HepG2 (cell line): ENCODE results near the gene GJD3. TPM values are rescaled to one million over a fixed set of nuclear protein-coding genes. Genes with fewer than 3 reads are reported as not detected.

ENCODE experiments used
- ATAC-seq: fragments of 200-7000 bp; cut with Tn5 transposase; 3 replicates; pipeline ENCODE4 v1.9.1; 2020; ENCODE audit warnings: mild to moderate bottlenecking, moderate library complexity
- BruUV-seq: library from RNA; stranded (reverse); fragments of 400-500 nt; replicated peaks from 2 replicates; lab custom pipeline; 2021; lab: Mats Ljungman, UMichigan
- CTCF ChIA-PET: fragments of 300-600 bp; formaldehyde crosslinking; extraction: SDS; loops from one replicate; lab custom pipeline; 2021; ENCODE audit warnings: low total read pairs, inconsistent platforms, low intra/inter-chr PET ratio; lab: Yijun Ruan, JAX
- POLR2A ChIA-PET: fragments of 350-600 bp; sonication (Branson Sonifier 250); formaldehyde crosslinking; loops from one replicate; lab custom pipeline; 2020; ENCODE audit warnings: antibody characterized with exemption, inconsistent platforms; lab: Yijun Ruan, JAX
- DNase-seq: peaks from one replicate; pipeline ENCODE4 v3.0.0-alpha.2; 2015; ENCODE audit warnings: low spot score
- FAIRE-seq: peaks from 3 replicates; lab custom pipeline; 2011; peaks lifted over from hg19 to GRCh38; lab: Jason Lieb, UNC
- H2AFZ ChIP-seq: one replicate; pipeline ENCODE4 v1.6.1; 2011; ENCODE audit warnings: low read length, inconsistent platforms
- H3K27ac ChIP-seq: fragments of 300-600 bp; 3 replicates; pipeline ENCODE4 v1.8.0; 2011; ENCODE audit warnings: mixed run types, mild to moderate bottlenecking, mixed read lengths, low read length, inconsistent platforms; ENCODE audit not compliant: insufficient read depth; ENCODE audit errors: extremely low read length
- H3K27me3 ChIP-seq, 2 experiments: fragments of 200-600 bp in 1 of 2; 2 replicates in 1 of 2; 3 replicates in 1 of 2; pipeline versions ENCODE4 v1.6.0 to v1.8.0; 2011; ENCODE audit warnings: low read length in 2 of 2, mild to moderate bottlenecking in 2 of 2, moderate library complexity in 2 of 2, inconsistent platforms in 1 of 2; ENCODE audit not compliant: insufficient read depth in 2 of 2, control insufficient read depth in 1 of 2
- H3K36me3 ChIP-seq, 2 experiments: fragments of 200-600 bp in 1 of 2; replicated peaks in 1 of 2; 2 replicates in 1 of 2; 3 replicates in 1 of 2; pipeline versions ENCODE4 v1.5.1 to v1.8.0; 2011; ENCODE audit warnings: low read length in 2 of 2, inconsistent platforms in 1 of 2; ENCODE audit not compliant: insufficient read depth in 2 of 2, control insufficient read depth in 1 of 2
- H3K4me1 ChIP-seq: 2 replicates; pipeline ENCODE4 v1.5.1; 2012; ENCODE audit warnings: low read length, inconsistent platforms; ENCODE audit not compliant: insufficient read depth
- H3K4me2 ChIP-seq: 2 replicates; pipeline ENCODE4 v1.6.0; 2011; ENCODE audit warnings: low read depth, low read length, inconsistent platforms
- H3K4me3 ChIP-seq, 3 experiments: fragments of 200-600 bp in 1 of 3; sonication (generic), shearing (Covaris generic) in 1 of 3; replicated peaks in 1 of 3; 2 replicates each; pipeline ENCODE4 v1.5.1; 2011 to 2016; ENCODE audit warnings: low read length in 3 of 3, inconsistent platforms in 2 of 3, low read depth in 2 of 3, mild to moderate bottlenecking in 2 of 3, control low read depth in 1 of 3, mixed read lengths in 1 of 3; ENCODE audit not compliant: insufficient read depth in 1 of 3
- H3K79me2 ChIP-seq: one replicate; pipeline ENCODE4 v1.6.1; 2011; ENCODE audit warnings: low read length, inconsistent platforms; ENCODE audit not compliant: insufficient read depth
- H3K9ac ChIP-seq: 2 replicates; pipeline ENCODE4 v1.6.0; 2011; ENCODE audit warnings: mild to moderate bottlenecking, low read depth, low read length, inconsistent platforms; ENCODE audit not compliant: insufficient read depth
- H3K9me3 ChIP-seq: 2 replicates; pipeline ENCODE4 v1.5.1; 2012; ENCODE audit warnings: mild to moderate bottlenecking, low read length
- H4K20me1 ChIP-seq: 2 replicates; pipeline ENCODE4 v1.6.0; 2011; ENCODE audit warnings: inconsistent platforms, mild to moderate bottlenecking, low read length, moderate library complexity; ENCODE audit not compliant: insufficient read depth
- ETV6 ChIP-seq: sonication (generic); formaldehyde crosslinking; conservative IDR thresholded peaks from 2 replicates; pipeline ENCODE4 v1.4.0; 2020; ENCODE audit warnings: missing genetic modification reagents
- FOXK2 ChIP-seq: fragments of 450-650 bp; IDR thresholded peaks from 2 replicates; pipeline ENCODE4 v1.6.1; 2016
- FOXP1 ChIP-seq, 2 experiments: fragments of 450-650 bp in 1 of 2; IDR thresholded peaks; 2 replicates each; pipeline ENCODE4 v1.6.1; 2017 to 2018; ENCODE audit warnings: antibody characterized with exemption in 1 of 2
- HNF1B ChIP-seq: sonication (generic); formaldehyde crosslinking; IDR thresholded peaks from 2 replicates; pipeline ENCODE4 v1.5.1; 2020; ENCODE audit warnings: mild to moderate bottlenecking, moderate library complexity, missing genetic modification reagents
- IKZF5 ChIP-seq: IDR thresholded peaks from 2 replicates; pipeline ENCODE4 v1.6.1; 2018; ENCODE audit warnings: missing genetic modification reagents, mild to moderate bottlenecking, missing compliant biosample characterization
- LCORL ChIP-seq, 2 experiments: fragments of 450-650 bp in 1 of 2; sonication (generic) in 1 of 2; formaldehyde crosslinking in 1 of 2; IDR thresholded peaks; 2 replicates each; pipeline versions ENCODE4 v1.5.0 to v1.6.1; 2017 to 2020; ENCODE audit warnings: antibody characterized with exemption in 1 of 2, missing genetic modification reagents in 1 of 2
- NCOA5 ChIP-seq: sonication (generic); formaldehyde crosslinking; IDR thresholded peaks from 2 replicates; pipeline ENCODE4 v1.4.0; 2020; ENCODE audit warnings: missing genetic modification reagents
- PHF21A ChIP-seq: sonication (generic); formaldehyde crosslinking; IDR thresholded peaks from 2 replicates; pipeline ENCODE4 v1.5.0; 2020; ENCODE audit warnings: mild to moderate bottlenecking, missing genetic modification reagents
- RORA ChIP-seq: sonication (generic); formaldehyde crosslinking; IDR thresholded peaks from 2 replicates; pipeline ENCODE4 v1.5.0; 2020; ENCODE audit warnings: mild to moderate bottlenecking, missing genetic modification reagents, moderate library complexity
- SMC3 ChIP-seq: IDR thresholded peaks from 2 replicates; pipeline ENCODE4 v1.6.1; 2011; ENCODE audit warnings: low read length, improper control_type of control experiment
- SP1 ChIP-seq, 2 experiments: fragments of 450-650 bp in 1 of 2; sonication (generic) in 1 of 2; formaldehyde crosslinking in 1 of 2; IDR thresholded peaks; 2 replicates each; pipeline versions ENCODE4 v1.4.0 to v1.6.1; 2016 to 2020; ENCODE audit warnings: missing genetic modification reagents in 1 of 2
- STAG1 ChIP-seq: sonication (generic); formaldehyde crosslinking; IDR thresholded peaks from 2 replicates; pipeline ENCODE4 v1.4.0; 2020; ENCODE audit warnings: missing genetic modification reagents
- TMF1 ChIP-seq: sonication (generic); formaldehyde crosslinking; IDR thresholded peaks from 2 replicates; pipeline ENCODE4 v1.8.1; 2022; ENCODE audit warnings: low read depth, missing genetic modification reagents
- ZNF264 ChIP-seq: sonication (generic); formaldehyde crosslinking; IDR thresholded peaks from 2 replicates; pipeline ENCODE4 v1.4.0; 2020; ENCODE audit warnings: missing genetic modification reagents
- ZNF296 ChIP-seq: sonication (generic); formaldehyde crosslinking; conservative IDR thresholded peaks from 2 replicates; pipeline ENCODE4 v1.5.0; 2020; ENCODE audit warnings: mild to moderate bottlenecking, missing genetic modification reagents
- ZNF639 ChIP-seq: conservative IDR thresholded peaks from 2 replicates; pipeline ENCODE4 v1.6.1; 2018; ENCODE audit warnings: missing genetic modification reagents
- ZNF766 ChIP-seq: sonication (generic); formaldehyde crosslinking; IDR thresholded peaks from 2 replicates; pipeline ENCODE4 v1.5.0; 2020; ENCODE audit warnings: missing genetic modification reagents, borderline replicate concordance
- ZNF850 ChIP-seq: sonication (generic); formaldehyde crosslinking; conservative IDR thresholded peaks from 2 replicates; pipeline ENCODE4 v1.9.0; 2021; ENCODE audit warnings: mild to moderate bottlenecking, missing genetic modification reagents
- WGBS: methylation state at CpG from one replicate; pipeline ENCODE4 v1.1.6; 2017; ENCODE audit warnings: low lambda C conversion rate; 5-methylcytosine and 5-hydroxymethylcytosine counted together
- in situ Hi-C: cut with HindIII; loops from 2 replicates; pipeline ENCODE4 v1.10.0; 2017; ENCODE audit warnings: low pct_unique_long_range_greater_than_20kb; ENCODE audit not compliant: extremely low pct_ligation_motif_present
- intact Hi-C: fragments of 100-400 bp; cut with micrococcal nuclease; formaldehyde crosslinking; loops from one replicate; pipeline ENCODE4 v1.10.0; 2022; ENCODE audit not compliant: unreplicated experiment
- polyA plus RNA-seq, 8 experiments: library from polyadenylated mRNA; depleted of rRNA in 3 of 8; stranded (reverse) in 7 of 8; unstranded in 1 of 8; fragments of >200 nt; fragmentation: Illumina TruSeq in 4 of 8; extraction: Trizol in 4 of 8; gene quantifications; 2 replicates each; pipeline versions ENCODE4 v1.2.1 to v1.2.3, GENCODE V29; 2011 to 2016; ENCODE audit warnings: low read depth in 4 of 8, missing spikeins in 1 of 8, mixed read lengths in 1 of 8; ENCODE audit not compliant: insufficient read depth in 1 of 8
- total RNA-seq, 5 experiments: library from RNA; depleted of rRNA; stranded (reverse); fragments of >200 nt; fragmentation: Illumina TruSeq; extraction: Trizol; gene quantifications; 2 replicates each; pipeline ENCODE4 v1.2.3, GENCODE V29; 2016; ENCODE audit warnings: low read depth in 1 of 5

The GJD3 gene
- total and polyA plus RNA-seq, 2 of the 13 experiments (the other 11 are each of a cell fraction or from before 2014, with no cell fraction given), result not detected

GRCh38 chr17:40346765-40347158 is 17.8 kb downstream of the GJD3 start (continued):
- no peak for TF ChIP-seq RORA (CRISPR knock-in tag)

GRCh38 chr17:40345994-40346764 is 18.4 kb downstream of the GJD3 start:
- ATAC-seq (peak; percentile 7), FAIRE-seq (no peak), DNase-seq (no peak)
- Histone ChIP-seq H2AFZ (no peak overlapping the region), H3K27ac (peak overlapping the region; percentile 81), H3K79me2 (peaks cover 35% of the 10 kb centered on the region), H3K4me2 (peak overlapping the region; percentile 94), H3K4me1 (peaks cover 63% of the 10 kb centered on the region), H4K20me1 (peaks cover 10% of the 10 kb centered on the region; the same call in 1 of the 2 replicates), H3K9me3 (no peaks in the 10 kb centered on the region), H3K27me3 (no peaks in the 10 kb centered on the region), H3K9ac (peak overlapping the region; percentile 76), H3K4me3 (peak overlapping the region; percentile 79 to 88 (median 84); a peak in 5 of 6 replicates), H3K36me3 (peaks cover 19 to 25% of the 10 kb centered on the region in 2 experiments)
- in situ Hi-C loops (no loop called here), intact Hi-C loops (loop anchor here (2.0 kb wide), 1 partner anchor 29 kb away; no protein-coding TSS in a partner anchor)
- BruUV-seq, result no TSS peak
- 40% methylated on average over 11 of the region's 11 CpGs for WGBS
- POLR2A ChIA-PET, result interaction anchor here (0.6 to 6.6 kb wide), 22 partner anchors 7 to 1342 kb away, joined by 3 to 48 read pairs (median 4); partner anchors contain the start of genes CASC3, EIF1, RARA and TOP2A
- CTCF ChIA-PET, result interaction anchor here (1.9 kb wide), 1 partner anchor 43 kb away, joined by 5 read pairs; no protein-coding TSS in a partner anchor
- TF ChIP-seq SP1 (IDR thresholded peaks at IDR 0.05), result 0 out of 2 replicates have a peak, but pooled peaks have one; percentile 33
- TF ChIP-seq SP1 (CRISPR knock-in tag; IDR thresholded peaks at IDR 0.05), result no peak
- 0 out of 2 replicates have a peak, but pooled peaks have one; percentile 44 for TF ChIP-seq TMF1 (CRISPR knock-in tag)
- no peak for TF ChIP-seq ZNF296 (CRISPR knock-in tag)
- TF ChIP-seq PHF21A (CRISPR knock-in tag), result peak; percentile 20; the same call in 1 of the 2 replicates
- peak; percentile 36; the same call in 1 of the 2 replicates for TF ChIP-seq ZNF639 (CRISPR knock-in tag)
- 0 out of 2 replicates have a peak, but pooled peaks have one; percentile 7 for TF ChIP-seq ZNF264 (CRISPR knock-in tag)
- TF ChIP-seq LCORL (IDR thresholded peaks at IDR 0.05), result peak; percentile 34; the same call in 1 of the 2 replicates
- 0 out of 2 replicates have a peak, but pooled peaks have one; percentile 37 for TF ChIP-seq LCORL (CRISPR knock-in tag; IDR thresholded peaks at IDR 0.05)
- TF ChIP-seq SMC3, result no peak
- TF ChIP-seq STAG1 (CRISPR knock-in tag), result no peak
- TF ChIP-seq FOXP1 (IDR thresholded peaks at IDR 0.05), result no peak
- peak; percentile 18; the same call in 1 of the 2 replicates for TF ChIP-seq FOXP1 (CRISPR knock-in tag; IDR thresholded peaks at IDR 0.05)
- peak; percentile 14 for TF ChIP-seq IKZF5
- 0 out of 2 replicates have a peak, but pooled peaks have one; percentile 12 for TF ChIP-seq ZNF850 (CRISPR knock-in tag)
- TF ChIP-seq NCOA5, result no peak
- TF ChIP-seq FOXK2, result peak; percentile 52
- TF ChIP-seq HNF1B, result no peak
- TF ChIP-seq ETV6 (CRISPR knock-in tag), result no peak
- TF ChIP-seq ZNF766 (CRISPR knock-in tag), result 0 out of 2 replicates have a peak, but pooled peaks have one; percentile 16
